ENCODE measurements around the gene PANK4.

The PANK4 gene

DNA sequence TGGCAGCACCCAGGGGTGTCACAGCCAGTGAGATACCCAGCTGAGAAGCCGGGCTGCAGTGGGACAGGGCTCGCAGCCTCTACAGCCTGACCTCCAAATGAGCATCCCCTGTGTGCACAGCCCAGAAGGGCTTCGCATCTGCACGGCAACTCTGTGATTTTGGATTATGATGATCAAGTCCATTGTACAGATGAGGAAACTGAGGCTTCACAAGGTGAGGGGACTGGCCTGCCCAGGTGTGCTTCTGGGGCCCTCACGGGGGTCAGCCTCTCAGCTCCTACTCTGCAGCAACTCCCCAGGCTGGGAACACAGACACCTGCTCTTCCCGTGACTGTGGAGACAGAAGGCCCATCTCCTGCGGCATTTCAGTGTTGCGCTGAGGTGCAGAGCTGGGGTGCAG, 12.5 kb upstream of the PANK4 start:
- H4K20me1 ChIP-seq (ENCODE audit: insufficient read depth, low read length), result no peaks in the 10 kb centered on the region
- no peaks in the 10 kb centered on the region for H3K9me2 ChIP-seq (replicated peaks; ENCODE audit: insufficient read depth, low read length)
- peaks cover 11% of the 10 kb centered on the region for H3K4me1 ChIP-seq (ENCODE audit: low read length)
- no peaks in the 10 kb centered on the region for H3K36me3 ChIP-seq (replicated peaks; ENCODE audit: insufficient read depth, low read length)
- peaks cover 33% of the 10 kb centered on the region for H3K27me3 ChIP-seq (replicated peaks; ENCODE audit: insufficient read depth, low read length)
- no peaks in the 10 kb centered on the region for H3K79me2 ChIP-seq (ENCODE audit: low read length)
- no peak overlapping the region for H2AFZ ChIP-seq (ENCODE audit: low read length)
- DNase-seq, result no peak
- no peaks in the 10 kb centered on the region; the same call in 1 of the 2 replicates for H3F3A ChIP-seq (ENCODE audit: insufficient read depth, low read length)
- no peak overlapping the region for H3K4me3 ChIP-seq (ENCODE audit: low read length)
- no peak for TF ChIP-seq EZH2phosphoT487 (IDR thresholded peaks at IDR 0.05; ENCODE audit: low read length)
- no peak for TF ChIP-seq EZH2 (optimal IDR thresholded peaks at IDR 0.05; ENCODE audit: low read depth, low read length)
- TF ChIP-seq, protein P1, sequence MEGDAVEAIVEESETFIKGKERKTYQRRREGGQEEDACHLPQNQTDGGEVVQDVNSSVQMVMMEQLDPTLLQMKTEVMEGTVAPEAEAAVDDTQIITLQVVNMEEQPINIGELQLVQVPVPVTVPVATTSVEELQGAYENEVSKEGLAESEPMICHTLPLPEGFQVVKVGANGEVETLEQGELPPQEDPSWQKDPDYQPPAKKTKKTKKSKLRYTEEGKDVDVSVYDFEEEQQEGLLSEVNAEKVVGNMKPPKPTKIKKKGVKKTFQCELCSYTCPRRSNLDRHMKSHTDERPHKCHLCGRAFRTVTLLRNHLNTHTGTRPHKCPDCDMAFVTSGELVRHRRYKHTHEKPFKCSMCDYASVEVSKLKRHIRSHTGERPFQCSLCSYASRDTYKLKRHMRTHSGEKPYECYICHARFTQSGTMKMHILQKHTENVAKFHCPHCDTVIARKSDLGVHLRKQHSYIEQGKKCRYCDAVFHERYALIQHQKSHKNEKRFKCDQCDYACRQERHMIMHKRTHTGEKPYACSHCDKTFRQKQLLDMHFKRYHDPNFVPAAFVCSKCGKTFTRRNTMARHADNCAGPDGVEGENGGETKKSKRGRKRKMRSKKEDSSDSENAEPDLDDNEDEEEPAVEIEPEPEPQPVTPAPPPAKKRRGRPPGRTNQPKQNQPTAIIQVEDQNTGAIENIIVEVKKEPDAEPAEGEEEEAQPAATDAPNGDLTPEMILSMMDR (IDR thresholded peaks at IDR 0.05; ENCODE audit: low read length), result no peak
- H3K9ac ChIP-seq (ENCODE audit: low read length), result no peak overlapping the region
- no peaks in the 10 kb centered on the region for H3K9me3 ChIP-seq (replicated peaks; ENCODE audit: insufficient read depth, low read length)
- no peak overlapping the region for H3K4me2 ChIP-seq (ENCODE audit: low read depth, low read length)
- H3K27ac ChIP-seq (ENCODE audit: low read length), result no peak overlapping the region

DNA sequence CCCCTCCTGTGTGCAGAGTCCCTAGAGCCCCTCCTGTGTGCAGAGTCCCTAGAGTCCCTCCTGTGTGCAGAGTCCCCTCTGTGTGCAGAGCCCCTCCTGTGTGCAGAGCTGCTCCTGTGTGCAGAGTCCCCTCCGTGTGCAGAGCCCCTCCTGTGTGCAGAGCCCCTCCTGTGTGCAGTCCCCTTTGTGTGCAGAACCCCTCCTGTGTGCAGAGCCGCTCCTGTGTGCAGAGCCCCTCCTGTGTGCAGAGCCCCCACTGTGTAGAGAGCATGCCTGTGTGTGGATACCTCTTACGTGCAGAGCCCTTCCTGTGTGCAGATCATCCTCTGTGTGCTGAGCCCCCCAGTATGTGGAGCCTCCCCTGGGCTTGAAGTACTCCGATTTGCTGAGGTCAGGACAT, 12.0 kb upstream of the PANK4 start:
- Histone ChIP-seq H3K27ac (ENCODE audit: low read length) (no peak overlapping the region), H3K9ac (ENCODE audit: low read length) (no peak overlapping the region), H3K27me3 (replicated peaks; ENCODE audit: insufficient read depth, low read length) (peaks cover 38% of the 10 kb centered on the region), H3K36me3 (replicated peaks; ENCODE audit: insufficient read depth, low read length) (no peaks in the 10 kb centered on the region), H3K4me2 (ENCODE audit: low read depth, low read length) (no peak overlapping the region), H4K20me1 (ENCODE audit: insufficient read depth, low read length) (no peaks in the 10 kb centered on the region), H3K79me2 (ENCODE audit: low read length) (no peaks in the 10 kb centered on the region), H3K9me2 (replicated peaks; ENCODE audit: insufficient read depth, low read length) (no peaks in the 10 kb centered on the region), H2AFZ (ENCODE audit: low read length) (no peak overlapping the region), H3K4me3 (ENCODE audit: low read length) (no peak overlapping the region), H3F3A (ENCODE audit: insufficient read depth, low read length) (no peaks in the 10 kb centered on the region; the same call in 1 of the 2 replicates), H3K9me3 (replicated peaks; ENCODE audit: insufficient read depth, low read length) (no peaks in the 10 kb centered on the region), H3K4me1 (ENCODE audit: low read length) (peaks cover 11% of the 10 kb centered on the region)
- no peak for DNase-seq
- TF ChIP-seq, protein P1 (IDR thresholded peaks at IDR 0.05; ENCODE audit: low read length), result no peak
- no peak for TF ChIP-seq EZH2 (optimal IDR thresholded peaks at IDR 0.05; ENCODE audit: low read depth, low read length)
- TF ChIP-seq EZH2phosphoT487 (IDR thresholded peaks at IDR 0.05; ENCODE audit: low read length), result no peak

DNA sequence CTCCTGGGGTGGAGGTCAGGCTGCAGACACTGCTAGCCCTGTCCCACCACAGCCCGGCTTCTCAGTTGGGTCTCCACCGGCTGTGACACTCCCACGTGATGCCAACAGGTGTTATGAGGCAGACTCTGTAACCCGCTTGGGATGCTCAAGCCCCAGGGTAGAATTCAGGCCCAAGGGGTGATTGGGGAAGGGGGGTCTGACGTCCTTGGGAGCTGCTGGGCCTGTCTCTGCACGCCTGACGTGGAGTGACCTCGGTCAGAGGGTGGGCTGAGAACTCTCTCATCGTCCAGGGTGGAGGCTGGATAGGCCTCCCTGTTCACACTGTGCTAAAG, 11.4 kb upstream of the PANK4 start:
- DNase-seq, result no peak
- Histone ChIP-seq H2AFZ (ENCODE audit: low read length) (no peak overlapping the region), H3K4me3 (ENCODE audit: low read length) (no peak overlapping the region), H3K36me3 (replicated peaks; ENCODE audit: insufficient read depth, low read length) (no peaks in the 10 kb centered on the region), H3K4me2 (ENCODE audit: low read depth, low read length) (no peak overlapping the region), H3K9ac (ENCODE audit: low read length) (no peak overlapping the region), H4K20me1 (ENCODE audit: insufficient read depth, low read length) (no peaks in the 10 kb centered on the region), H3F3A (ENCODE audit: insufficient read depth, low read length) (no peaks in the 10 kb centered on the region; the same call in 1 of the 2 replicates), H3K4me1 (ENCODE audit: low read length) (peaks cover 11% of the 10 kb centered on the region), H3K9me2 (replicated peaks; ENCODE audit: insufficient read depth, low read length) (no peaks in the 10 kb centered on the region), H3K27ac (ENCODE audit: low read length) (no peak overlapping the region), H3K9me3 (replicated peaks; ENCODE audit: insufficient read depth, low read length) (no peaks in the 10 kb centered on the region), H3K79me2 (ENCODE audit: low read length) (no peaks in the 10 kb centered on the region), H3K27me3 (replicated peaks; ENCODE audit: insufficient read depth, low read length) (peaks cover 44% of the 10 kb centered on the region)
- TF ChIP-seq, protein P1 (IDR thresholded peaks at IDR 0.05; ENCODE audit: low read length), result no peak
- no peak for TF ChIP-seq EZH2phosphoT487 (IDR thresholded peaks at IDR 0.05; ENCODE audit: low read length)
- TF ChIP-seq EZH2 (optimal IDR thresholded peaks at IDR 0.05; ENCODE audit: low read depth, low read length), result no peak

All from MM.1S (cell line).